ENCODE data around the gene TRIP10. TPM values are rescaled to one million over a fixed set of nuclear protein-coding genes. Genes with fewer than 3 reads are reported as not detected.
A peak's percentile ranks its signal among the peaks of the same experiment; 100 is the strongest.

TRIP10 gene
- total and polyA plus RNA-seq, 2 of the 13 experiments (the other 11 are each of a cell fraction or from before 2014, with no cell fraction given): 32.5 to 33.2 TPM

- BruUV-seq (replicated peaks): TSS peak; percentile 71
- Histone ChIP-seq H3K9me3 (ENCODE audit: low read length) (no peaks in the 10 kb centered on the region), H3K4me2 (ENCODE audit: low read depth, low read length) (peak overlapping the region; percentile 78), H2AFZ (ENCODE audit: low read length) (no peak overlapping the region), H3K27me3 (ENCODE audit: control insufficient read depth in 1 of 2, insufficient read depth in 2 of 2, low read length in 2 of 2) (peaks cover 0 to 7% of the 10 kb centered on the region in 2 experiments; a peak in 1 of 5 replicates), H3K36me3 (replicated peaks in 1 of 2; ENCODE audit: control insufficient read depth in 1 of 2, insufficient read depth in 2 of 2, low read length in 2 of 2) (peaks cover 0 to 3% of the 10 kb centered on the region in 2 experiments; a peak in 1 of 5 replicates), H3K27ac (ENCODE audit: extremely low read length, insufficient read depth, low read length) (peak overlapping the region; percentile 90), H4K20me1 (ENCODE audit: insufficient read depth, low read length) (peaks cover 14% of the 10 kb centered on the region), H3K79me2 (ENCODE audit: insufficient read depth, low read length) (peaks cover 21% of the 10 kb centered on the region), H3K4me3 (replicated peaks in 1 of 3; ENCODE audit: insufficient read depth in 1 of 3, low read depth in 2 of 3, low read length in 3 of 3) (peak overlapping the region in 1 of 3 experiments; percentile 42; a peak in 2 of 6 replicates), H3K4me1 (ENCODE audit: insufficient read depth, low read length) (peaks cover 81% of the 10 kb centered on the region), H3K9ac (ENCODE audit: insufficient read depth, low read depth, low read length) (peak overlapping the region; percentile 63)
- DNase-seq (ENCODE audit: low spot score): no peak
- TF ChIP-seq RBFOX2 (IDR thresholded peaks at IDR 0.05; ENCODE audit: low read depth, low read length): 0 out of 2 replicates have a peak, but pooled peaks have one; percentile 36
- TF ChIP-seq TP53 (CRISPR knock-in tag; conservative IDR thresholded peaks at IDR 0.05): 0 out of 2 replicates have a peak, but pooled peaks have one; percentile 27
- no peak for TF ChIP-seq ZBTB49 (CRISPR knock-in tag; IDR thresholded peaks at IDR 0.05; ENCODE audit: borderline replicate concordance)
- no peak for FAIRE-seq
- intact Hi-C loops (cut with micrococcal nuclease; ENCODE audit: unreplicated experiment): no loop called here
- 45% methylated on average over 5 of the region's 5 CpGs for WGBS (ENCODE audit: low lambda C conversion rate)
- ChIA-PET CTCF (ENCODE audit: low intra/inter-chr PET ratio, low total read pairs) (no interaction called here), POLR2A (interaction anchor here (4.8 to 8.0 kb wide), 2 partner anchors 13 to 29 kb away, joined by 83 to 278 read pairs; partner anchors contain the start of gene GPR108)
- no peak for ATAC-seq
- in situ Hi-C loops (cut with HindIII; ENCODE audit: extremely low pct_ligation_motif_present, low pct_unique_long_range_greater_than_20kb): no loop called here
These were observed 15.7 kb upstream of the TRIP10 start for GRCh38 chr19:6723738-6724137.

Measured in HepG2 (cell line).